Psoas muscle (tissue), 8 donors: ENCODE results near the gene ATP7B. TPM values are rescaled to one million over a fixed set of nuclear protein-coding genes. Genes with fewer than 3 reads are reported as not detected.

Source experiments
- ATAC-seq, 4 donors: fragments of 200-7000 bp; cut with Tn5 transposase; one replicate each; pipeline ENCODE4 v1.9.1; 2020; ENCODE audit warnings: moderate library complexity in 3 of 4, mild to moderate bottlenecking in 2 of 4
- DNase-seq, 2 donors: peaks; one replicate each; pipeline ENCODE4 v3.0.0-alpha.2; 2020
- H3K27ac ChIP-seq: fragments of 200-600 bp; one replicate; pipeline ENCODE4 v1.8.0; 2022
- H3K27me3 ChIP-seq, 3 donors: fragments of 200-600 bp in 1 of 3; one replicate each; pipeline versions ENCODE4 v1.6.1 to v1.8.0; 2013 to 2022; ENCODE audit warnings: low read length in 2 of 3, mild to moderate bottlenecking in 2 of 3, moderate library complexity in 1 of 3; ENCODE audit not compliant: insufficient read depth in 3 of 3
- H3K36me3 ChIP-seq, 2 donors: fragments of 200-600 bp in 1 of 2; one replicate each; pipeline versions ENCODE4 v1.6.1 to v1.8.0; 2013 to 2022; ENCODE audit warnings: low read depth in 1 of 2, mild to moderate bottlenecking in 1 of 2, moderate library complexity in 1 of 2; ENCODE audit not compliant: insufficient read depth in 1 of 2
- H3K4me1 ChIP-seq: fragments of 200-600 bp; one replicate; pipeline ENCODE4 v1.8.0; 2022
- H3K4me3 ChIP-seq: fragments of 200-600 bp; one replicate; pipeline ENCODE4 v1.8.0; 2022; ENCODE audit warnings: mild to moderate bottlenecking
- H3K9me3 ChIP-seq: fragments of 200-600 bp; one replicate; pipeline ENCODE4 v1.8.0; 2022
- CTCF ChIP-seq: fragments of 200-600 bp; IDR thresholded peaks from one replicate; pipeline ENCODE4 v1.8.0; 2022; ENCODE audit warnings: antibody characterized with exemption
- WGBS, 3 donors: extraction: QIAGEN DNeasy Blood & Tissue Kit; methylation state at CpG; one replicate each; pipeline versions ENCODE4 v1.1.6 to v1.1.7; 2013; 5-methylcytosine and 5-hydroxymethylcytosine counted together
- intact Hi-C, 2 donors: fragments of 100-400 bp; cut with DNase I; formaldehyde crosslinking; loops; one replicate each; pipeline versions ENCODE4 v1.11.0 to v1.14.2; 2022
- polyA plus RNA-seq, 3 donors: library from polyadenylated mRNA; stranded (reverse); fragments of 200-250 nt; gene quantifications; one replicate each; pipeline ENCODE4 v1.2.3, GENCODE V29; 2013
- total RNA-seq, 4 donors: library from RNA; stranded (reverse); fragmentation: NEBNext Ultra II Directional in 2 of 4; extraction: Animal tissue kit (Norgen Biotek cat#: 25700) in 2 of 4; gene quantifications; one replicate each; pipeline versions ENCODE4 v1.2.1 to v1.2.4, GENCODE V29; 2021 to 2023
- donor health status: healthy with polysubstance abuse.
- donor health status: DM: no; HTN: no; CAD: no; lungs with moderate emphysema.
- donor health status: Bipolar disorder and iron deficiency.
- donor health status: healthy.
- donor health status: DM: yes; HTN: yes; CAD: no.
- donor health status: DM: no; HTN: no; CAD: no.
- donor health status: DM: no; HTN: no; CAD: no.
- donor health status: DM: yes; HTN: yes; CAD: no.

ATP7B gene
- total and polyA plus RNA-seq, 7 donors: 0.72 to 3.5 (median 1.3) TPM

DNA sequence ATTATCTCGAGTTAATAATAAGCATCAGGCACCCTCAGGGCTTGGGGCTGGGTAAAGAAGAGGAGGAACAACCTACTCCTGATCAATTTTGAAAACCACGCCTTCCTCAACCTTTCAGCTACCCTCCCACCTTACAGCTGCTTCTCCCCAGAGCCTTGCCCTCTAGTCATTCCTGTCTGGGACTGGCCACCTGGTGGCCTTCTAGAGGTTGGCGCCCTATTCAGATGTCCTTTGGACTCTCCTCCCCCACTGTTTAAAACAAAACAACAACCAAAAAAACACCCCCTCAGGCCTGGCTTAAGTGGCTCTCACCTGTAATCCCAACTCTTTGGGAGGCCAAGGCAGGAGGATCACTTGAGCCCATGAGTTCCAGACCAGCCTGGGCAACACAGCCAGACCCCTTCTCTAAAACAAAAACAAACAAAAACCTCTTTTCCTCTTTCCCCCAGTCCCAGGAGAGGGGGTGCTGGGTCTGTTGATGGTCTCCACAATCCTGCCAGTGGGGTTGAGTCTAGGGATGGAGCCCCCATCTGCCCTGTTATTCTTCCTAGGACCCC lies 87.2 kb downstream of the ATP7B start:
- intact Hi-C loops: no loop called here
- Histone ChIP-seq H3K27me3 (no peaks in the 10 kb centered on the region), H3K27ac (no peak overlapping the region), H3K4me1 (peaks cover 5% of the 10 kb centered on the region), H3K9me3 (no peaks in the 10 kb centered on the region), H3K4me3 (no peak overlapping the region), H3K36me3 (no peaks in the 10 kb centered on the region)
- ATAC-seq: no peak
- 89 to 98% (median 97%) methylated on average over 3 of the region's 3 CpGs for WGBS, 3 donors
- no peak for TF ChIP-seq CTCF
- no peak for DNase-seq

- ATAC-seq (no peak), DNase-seq (no peak)
- no peaks in the 10 kb centered on the region for H3K4me1 ChIP-seq
- H3K9me3 ChIP-seq: no peaks in the 10 kb centered on the region
- no peaks in the 10 kb centered on the region for H3K27me3 ChIP-seq
- WGBS, 3 donors: 93 to 95% (median 94%) methylated on average over 10 of the region's 10 CpGs
- no peaks in the 10 kb centered on the region for H3K36me3 ChIP-seq
- no peak for TF ChIP-seq CTCF
- H3K4me3 ChIP-seq: no peak overlapping the region
- no peak overlapping the region for H3K27ac ChIP-seq
- intact Hi-C loops: no loop called here
Measured at GRCh38 chr13:51922771-51923480, 88.3 kb downstream of the ATP7B start.

- TF ChIP-seq CTCF: no peak
- no peaks in the 10 kb centered on the region for H3K4me1 ChIP-seq
- intact Hi-C loops: no loop called here
- H3K4me3 ChIP-seq: no peak overlapping the region
- H3K27ac ChIP-seq: no peak overlapping the region
- ATAC-seq (no peak), DNase-seq (no peak)
- WGBS, 3 donors: 81 to 86% (median 84%) methylated on average over 14 of the region's 14 CpGs
- no peaks in the 10 kb centered on the region for H3K9me3 ChIP-seq
- H3K36me3 ChIP-seq: no peaks in the 10 kb centered on the region
- H3K27me3 ChIP-seq: no peaks in the 10 kb centered on the region
Measured at GRCh38 chr13:51921790-51922740, 89.2 kb downstream of the ATP7B start.

DNA sequence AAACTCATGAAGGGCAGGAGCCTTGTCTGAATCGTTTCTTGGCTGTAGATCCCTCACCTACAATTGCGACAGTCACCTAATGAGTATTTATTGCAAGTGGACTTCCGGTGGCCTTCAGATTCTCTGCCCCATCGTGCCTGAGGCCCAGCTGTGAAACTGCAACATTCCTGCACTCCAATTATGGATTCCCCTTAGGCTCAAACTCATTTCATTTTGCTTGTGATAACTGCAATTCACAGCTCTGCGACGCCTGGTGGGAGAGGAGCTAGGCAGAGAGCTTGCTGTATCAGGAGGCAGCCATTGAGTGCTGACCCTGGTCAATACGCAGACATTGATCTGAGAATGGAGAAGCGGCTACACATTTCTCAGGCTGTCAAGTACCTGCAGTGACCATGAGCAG lies 90.5 kb downstream of the ATP7B start:
- no peak for TF ChIP-seq CTCF
- Histone ChIP-seq H3K4me3 (no peak overlapping the region), H3K27ac (no peak overlapping the region), H3K36me3 (no peaks in the 10 kb centered on the region), H3K4me1 (no peaks in the 10 kb centered on the region), H3K9me3 (no peaks in the 10 kb centered on the region), H3K27me3 (no peaks in the 10 kb centered on the region)
- DNase-seq: no peak
- WGBS, 3 donors: 82 to 87% (median 83%) methylated on average over 8 of the region's 8 CpGs
- ATAC-seq: no peak
- intact Hi-C loops: no loop called here
